HG03571 (cell line): ENCODE data around the gene RNF213.

Experiments
- ATAC-seq: cut with Tn5 transposase; IDR thresholded peaks from one replicate; pipeline ENCODE4 v1.9.1; 2021; ENCODE audit not compliant: unreplicated experiment

Gene RNF213

DNA sequence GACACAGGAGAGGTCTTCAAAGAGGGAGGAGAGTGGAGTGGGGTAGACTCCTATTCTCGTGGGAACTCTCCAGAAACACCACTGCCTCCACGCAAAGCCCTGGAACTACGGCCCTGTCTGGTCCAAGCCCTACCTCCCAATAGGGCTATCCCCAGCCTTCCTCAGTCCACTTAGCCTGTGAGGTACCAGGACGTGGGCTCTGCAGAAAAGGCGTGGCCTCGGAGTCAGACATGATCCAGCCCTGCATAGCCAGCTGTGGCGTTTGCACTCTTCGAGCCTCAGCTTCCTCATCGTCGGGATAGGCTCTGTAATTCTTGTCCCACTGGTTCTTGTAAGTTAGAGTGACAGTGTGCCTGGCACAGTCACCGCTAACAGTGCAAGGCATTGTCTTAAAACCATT is 168.1 kb downstream of the RNF213 start:
- no peak for ATAC-seq

DNA sequence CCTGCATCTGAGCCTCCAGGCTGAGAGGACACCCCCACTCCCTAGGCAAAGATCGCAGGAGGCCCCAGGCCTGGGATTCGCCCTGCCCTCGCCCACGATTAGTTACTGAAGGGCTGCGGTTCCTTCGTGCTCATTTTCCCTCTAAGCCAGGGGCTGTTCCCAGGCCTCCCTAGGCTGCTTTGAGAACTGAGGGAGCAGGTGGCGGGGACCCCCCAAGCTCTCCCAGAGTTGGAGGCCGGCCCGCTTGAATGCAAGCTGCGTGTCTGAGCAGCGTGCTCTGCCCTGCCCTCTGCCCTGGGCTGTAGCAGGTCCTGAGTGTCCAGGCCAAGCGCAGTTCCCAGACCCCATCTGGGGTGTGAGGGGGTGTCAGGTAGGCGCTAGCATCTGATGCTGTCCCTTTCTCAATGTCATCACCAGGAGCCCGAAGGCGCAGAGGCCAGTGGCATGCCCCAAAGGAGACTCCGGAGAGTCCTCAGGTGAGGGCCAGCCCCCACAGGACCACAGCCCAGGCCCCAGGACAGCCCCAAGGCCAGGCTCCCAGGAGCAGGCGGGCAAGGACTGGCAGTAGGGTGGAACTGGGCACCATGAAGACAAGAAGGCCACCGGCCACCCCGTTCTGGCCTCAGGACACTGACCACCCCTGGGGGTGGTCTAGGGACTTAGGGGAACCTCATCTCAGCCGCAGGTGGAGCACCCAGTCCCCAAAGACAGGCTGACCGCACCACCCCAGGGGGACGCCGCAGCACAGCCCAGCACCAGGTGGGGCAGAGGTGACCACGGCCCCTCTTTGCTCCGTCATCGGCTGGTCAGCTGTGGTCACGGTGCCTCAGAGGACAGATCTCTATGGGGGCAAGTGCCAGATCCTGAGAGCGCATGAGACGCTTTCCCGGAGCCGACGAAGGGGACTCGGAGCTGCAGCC is 169.0 kb downstream of the RNF213 start:
- no peak for ATAC-seq

- no peak for ATAC-seq
These were observed 170.0 kb downstream of the RNF213 start for GRCh38 chr17:80430446-80431245.

- ATAC-seq = no peak
These were observed 170.9 kb downstream of the RNF213 start for GRCh38 chr17:80431246-80432195.

DNA sequence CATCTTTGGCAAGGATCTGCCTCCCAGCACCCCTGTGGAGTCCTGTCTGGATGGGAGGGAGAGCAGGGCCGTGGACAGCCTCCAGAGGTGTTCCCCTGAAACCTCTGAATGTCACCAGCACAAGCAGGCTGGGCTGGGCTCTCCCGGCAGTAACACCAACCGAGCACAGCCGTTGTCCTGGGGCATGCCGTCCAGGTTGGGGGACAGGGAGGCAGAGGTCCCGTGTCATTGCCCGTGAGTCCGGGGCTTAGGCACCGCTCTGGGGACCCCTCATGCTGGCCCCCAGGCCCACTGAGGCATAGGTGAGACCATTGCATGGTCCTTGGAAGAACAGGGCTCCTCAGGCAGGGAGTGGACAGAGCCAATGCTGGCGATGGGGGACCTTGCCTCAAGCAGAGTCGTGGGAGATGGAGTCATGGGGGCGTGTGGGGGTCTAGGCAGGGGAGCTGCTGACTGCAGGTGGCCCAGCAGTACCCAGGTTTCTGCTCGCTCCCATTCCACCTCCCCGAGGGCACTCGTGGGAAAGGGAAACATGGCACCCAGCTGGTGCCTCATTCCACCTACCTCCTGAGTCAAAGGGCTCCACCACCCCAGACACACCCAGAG is 171.8 kb downstream of the RNF213 start:
- ATAC-seq = no peak

- no peak for ATAC-seq
These were observed 172.4 kb downstream of the RNF213 start for GRCh38 chr17:80432961-80433550.

GRCh38 chr17:80433916-80434666 is 173.4 kb downstream of the RNF213 start:
- no peak for ATAC-seq

DNA sequence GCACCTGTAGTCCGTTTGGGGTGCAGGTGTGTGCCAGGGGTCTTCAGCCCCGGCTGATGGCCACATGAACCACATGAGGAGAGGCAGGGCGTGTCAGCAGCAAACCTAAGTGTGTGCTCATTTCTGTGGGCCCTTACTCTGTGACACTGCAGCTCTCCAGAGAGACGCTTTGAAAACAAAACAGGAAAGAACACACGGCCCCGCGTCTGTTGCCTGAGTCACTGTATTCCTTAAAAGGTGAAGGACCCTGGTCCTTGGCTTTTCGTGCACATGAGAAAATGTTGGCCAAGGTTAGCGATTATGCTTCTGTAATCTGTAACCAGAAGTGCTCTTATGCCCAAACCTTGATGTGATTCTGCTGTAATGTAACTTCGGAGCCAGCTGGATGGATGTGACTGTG is 176.9 kb downstream of the RNF213 start:
- ATAC-seq = no peak

- no peak for ATAC-seq
These were observed 178.2 kb downstream of the RNF213 start for GRCh38 chr17:80438806-80439205.

DNA sequence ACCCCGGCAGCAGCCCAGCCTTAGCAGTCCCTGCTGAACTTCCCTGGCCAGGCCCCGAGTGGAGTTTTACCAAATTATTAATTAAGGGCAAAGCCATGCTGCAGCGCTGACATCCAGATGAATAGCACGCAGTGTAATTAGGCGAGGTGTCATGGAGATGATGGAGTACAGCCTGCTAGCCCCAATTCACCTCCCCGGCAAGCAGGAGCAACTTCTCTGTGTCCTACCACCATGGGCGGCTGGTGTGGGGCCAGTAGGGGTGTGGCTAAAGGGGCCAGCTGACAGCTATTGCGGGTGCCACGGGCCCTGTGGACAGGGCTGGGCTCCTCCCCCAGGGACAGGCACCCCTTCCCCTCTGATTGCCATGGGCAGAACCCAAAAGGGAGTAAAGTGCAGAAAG is 178.8 kb downstream of the RNF213 start:
- no peak for ATAC-seq

DNA sequence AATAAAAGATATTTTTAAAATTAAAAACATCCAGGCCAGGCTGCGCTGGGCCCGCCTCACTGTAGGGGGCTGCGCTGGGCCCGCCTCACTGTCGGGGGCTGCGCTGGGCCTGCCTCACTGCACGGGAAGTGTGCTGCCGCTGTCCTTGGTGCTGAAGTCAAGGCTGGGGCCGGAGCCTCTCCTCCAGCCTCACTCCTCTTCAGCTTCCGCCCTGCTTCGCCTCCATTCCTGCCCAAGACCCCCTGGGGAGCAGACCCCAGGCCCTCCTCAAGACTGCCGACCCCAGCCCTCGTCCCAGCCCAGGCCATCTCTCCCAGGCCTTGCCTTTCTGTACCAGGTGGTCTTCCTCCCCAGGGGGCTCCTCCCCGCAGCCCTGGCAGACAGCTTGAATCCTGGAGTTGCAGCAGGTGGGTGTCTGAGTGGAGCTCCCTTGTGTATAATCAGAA is 180.5 kb downstream of the RNF213 start:
- no peak for ATAC-seq

GRCh38 chr17:80441598-80442322 is 181.1 kb downstream of the RNF213 start:
- ATAC-seq = no peak

GRCh38 chr17:80442323-80442659 is 181.6 kb downstream of the RNF213 start:
- ATAC-seq = no peak

DNA sequence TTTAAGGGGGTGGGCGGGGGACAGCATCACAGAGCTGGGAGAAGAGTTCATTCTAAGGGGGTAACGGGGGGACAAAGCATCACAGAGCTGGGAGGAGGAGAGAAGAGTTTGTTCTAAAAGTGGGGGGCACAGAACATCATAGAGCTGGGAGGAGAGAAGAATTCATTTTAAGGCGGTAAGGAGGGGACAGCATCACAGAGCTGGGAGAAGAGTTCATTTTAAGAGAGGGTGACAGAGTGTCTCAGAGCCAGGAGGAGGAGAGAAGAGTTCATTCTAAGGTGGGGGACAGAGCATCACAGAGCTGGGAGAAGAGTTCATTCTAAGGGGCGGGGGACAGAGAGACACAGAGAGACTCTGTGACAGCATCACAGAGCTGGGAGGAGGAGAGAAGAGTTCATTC is 182.1 kb downstream of the RNF213 start:
- ATAC-seq = no peak

DNA sequence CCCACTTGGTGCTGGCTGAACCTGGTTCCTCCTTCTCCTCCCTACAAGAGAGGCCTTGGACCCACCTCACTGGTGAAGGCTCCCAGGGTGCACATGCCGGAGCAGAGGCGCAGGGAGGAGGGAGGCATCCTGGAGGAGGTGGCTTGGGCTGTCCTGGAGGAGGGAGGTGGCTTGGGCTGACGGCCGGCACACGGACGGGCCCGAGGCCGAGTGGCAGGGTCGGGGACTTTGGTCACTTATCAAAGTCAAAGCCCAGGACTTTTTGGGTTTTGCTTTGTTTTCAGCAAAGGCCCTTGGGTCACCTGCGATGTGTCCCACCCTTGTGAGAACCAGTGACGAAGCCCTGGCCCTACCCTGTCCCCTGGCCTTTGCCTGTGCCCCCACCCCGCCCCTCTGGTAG is 182.8 kb downstream of the RNF213 start:
- no peak for ATAC-seq

DNA sequence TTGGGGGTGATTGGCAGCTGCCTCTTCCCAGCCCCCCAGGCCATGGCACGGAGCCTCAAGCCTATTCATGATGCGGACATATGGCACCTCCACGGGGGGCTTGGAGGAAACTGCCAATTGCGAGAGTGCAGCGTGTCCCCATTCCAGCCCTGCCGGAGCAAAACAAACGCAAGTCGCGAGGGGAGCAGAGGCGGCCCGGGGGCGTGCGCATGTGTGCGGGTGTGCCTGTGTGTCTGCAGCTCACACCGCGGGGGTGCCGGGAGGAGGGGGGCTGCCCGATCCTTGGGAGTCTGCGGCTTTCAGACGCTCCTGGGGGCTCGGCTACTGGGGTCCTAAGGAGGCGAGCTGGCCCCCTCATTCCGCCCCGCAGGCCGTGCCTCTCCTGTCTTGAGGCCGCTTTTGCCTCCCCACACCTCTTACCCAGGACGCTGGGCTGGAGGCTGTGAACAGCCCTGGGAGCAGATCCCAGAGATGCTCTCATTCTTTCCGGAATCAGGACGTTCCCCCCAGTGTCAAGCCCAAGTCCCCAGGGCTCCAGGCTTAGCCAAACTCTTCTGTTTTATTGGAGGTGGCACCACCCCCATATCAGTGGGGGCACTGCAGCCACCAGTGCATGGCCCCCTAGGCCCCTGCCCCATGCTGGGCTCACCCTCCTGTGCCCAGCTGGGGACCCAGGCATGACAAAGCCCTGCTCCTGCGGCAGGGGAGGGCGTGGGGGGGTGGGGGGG is 183.4 kb downstream of the RNF213 start:
- no peak for ATAC-seq

GRCh38 chr17:80444644-80444979 is 184.0 kb downstream of the RNF213 start:
- no peak for ATAC-seq

- ATAC-seq = no peak
These were observed 184.5 kb downstream of the RNF213 start for GRCh38 chr17:80445007-80445725.
